Neuronal stem cell (in vitro differentiated cells): ENCODE measurements around the gene CNTN5.

ENCODE experiments used
- DNase-seq: peaks from one replicate; pipeline ENCODE4 v3.0.0-alpha.2; 2013; ENCODE audit warnings: low spot score
- H2AFZ ChIP-seq: one replicate; pipeline ENCODE4 v1.6.1; 2013; ENCODE audit warnings: mild to moderate bottlenecking, low read length, inconsistent platforms
- H2AK5ac ChIP-seq: 2 replicates; pipeline ENCODE4 v1.6.1; 2013; ENCODE audit warnings: low read depth, mild to moderate bottlenecking, inconsistent platforms, low read length, moderate library complexity, mixed read lengths
- H2BK120ac ChIP-seq: 2 replicates; pipeline ENCODE4 v1.6.1; 2013; ENCODE audit warnings: low read depth, mild to moderate bottlenecking, inconsistent platforms, low read length, moderate library complexity, mixed read lengths
- H2BK12ac ChIP-seq: one replicate; pipeline ENCODE4 v1.6.1; 2013; ENCODE audit warnings: low read length, inconsistent platforms
- H2BK15ac ChIP-seq: 2 replicates; pipeline ENCODE4 v1.6.1; 2013; ENCODE audit warnings: mild to moderate bottlenecking, low read length, inconsistent platforms, mixed read lengths
- H2BK5ac ChIP-seq: one replicate; pipeline ENCODE4 v1.6.1; 2013; ENCODE audit warnings: inconsistent platforms, mild to moderate bottlenecking, low read length, moderate library complexity
- H3K14ac ChIP-seq: one replicate; pipeline ENCODE4 v1.6.1; 2013; ENCODE audit warnings: low read length, inconsistent platforms
- H3K18ac ChIP-seq: 2 replicates; pipeline ENCODE4 v1.6.1; 2013; ENCODE audit warnings: low read length, inconsistent platforms
- H3K23ac ChIP-seq: 2 replicates; pipeline ENCODE4 v1.6.1; 2013; ENCODE audit warnings: low read depth, mild to moderate bottlenecking, mixed read lengths, low read length, inconsistent platforms; ENCODE audit not compliant: poor library complexity
- H3K27ac ChIP-seq: replicated peaks from 3 replicates; pipeline ENCODE4 v1.5.1; 2013; ENCODE audit warnings: low read length, inconsistent platforms
- H3K27me3 ChIP-seq, 3 experiments: 2 replicates each; pipeline ENCODE4 v1.6.1; 2013; ENCODE audit warnings: low read length in 3 of 3, mild to moderate bottlenecking in 2 of 3, inconsistent platforms in 1 of 3, low read depth in 1 of 3, mixed read lengths in 1 of 3, moderate library complexity in 1 of 3; ENCODE audit not compliant: control insufficient read depth in 3 of 3, insufficient read depth in 3 of 3
- H3K36me3 ChIP-seq, 2 donors: replicated peaks in 1 of 2; 2 replicates each; pipeline ENCODE4 v1.6.1; 2013; ENCODE audit warnings: low read length in 2 of 2; ENCODE audit not compliant: control insufficient read depth in 2 of 2, insufficient read depth in 2 of 2
- H3K4ac ChIP-seq: 2 replicates; pipeline ENCODE4 v1.6.1; 2013; ENCODE audit warnings: inconsistent platforms, mild to moderate bottlenecking, low read length, moderate library complexity
- H3K4me1 ChIP-seq, 2 donors: 1 replicate in 1 of 2; 2 replicates in 1 of 2; pipeline ENCODE4 v1.6.1; 2013; ENCODE audit warnings: low read length in 2 of 2, low read depth in 1 of 2; ENCODE audit not compliant: control insufficient read depth in 2 of 2, insufficient read depth in 1 of 2
- H3K4me2 ChIP-seq: one replicate; pipeline ENCODE4 v1.6.1; 2013; ENCODE audit warnings: mild to moderate bottlenecking, low read length, inconsistent platforms; ENCODE audit not compliant: insufficient read depth, poor library complexity, severe bottlenecking
- H3K4me3 ChIP-seq, 2 donors: 2 replicates each; pipeline ENCODE4 v1.5.1; 2013; ENCODE audit warnings: low read length in 2 of 2, mild to moderate bottlenecking in 2 of 2, inconsistent platforms in 1 of 2, moderate library complexity in 1 of 2
- H3K79me1 ChIP-seq: one replicate; pipeline ENCODE4 v1.6.1; 2013; ENCODE audit warnings: low read depth, mild to moderate bottlenecking, inconsistent platforms, low read length, moderate library complexity
- H3K9ac ChIP-seq: one replicate; pipeline ENCODE4 v1.6.1; 2013; ENCODE audit warnings: mild to moderate bottlenecking, low read depth, low read length, inconsistent platforms; ENCODE audit not compliant: poor library complexity
- H3K9me3 ChIP-seq, 2 donors: replicated peaks in 1 of 2; 2 replicates each; pipeline versions ENCODE3 to v1.6.1; 2013; ENCODE audit warnings: low read length in 2 of 2, mild to moderate bottlenecking in 2 of 2, inconsistent platforms in 1 of 2, low read depth in 1 of 2, mixed read lengths in 1 of 2, moderate library complexity in 1 of 2; ENCODE audit not compliant: control insufficient read depth in 2 of 2, insufficient read depth in 1 of 2
- H4K8ac ChIP-seq: one replicate; pipeline ENCODE4 v1.6.1; 2013; ENCODE audit warnings: low read depth, mild to moderate bottlenecking, inconsistent platforms, low read length, moderate library complexity
- H4K91ac ChIP-seq: one replicate; pipeline ENCODE4 v1.6.1; 2013; ENCODE audit warnings: low read length, low read depth, mild to moderate bottlenecking, inconsistent platforms; ENCODE audit not compliant: poor library complexity
- WGBS, 2 donors: extraction: QIAGEN DNeasy Blood & Tissue Kit; methylation state at CpG; one replicate each; pipeline ENCODE4 v1.1.7; 2013; ENCODE audit warnings: missing lambda C conversion rate in 2 of 2, mixed read lengths in 1 of 2; ENCODE audit not compliant: insufficient read length in 2 of 2, insufficient replicate concordance in 1 of 2; ENCODE audit errors: extremely low coverage in 2 of 2; 5-methylcytosine and 5-hydroxymethylcytosine counted together

The CNTN5 gene

DNA sequence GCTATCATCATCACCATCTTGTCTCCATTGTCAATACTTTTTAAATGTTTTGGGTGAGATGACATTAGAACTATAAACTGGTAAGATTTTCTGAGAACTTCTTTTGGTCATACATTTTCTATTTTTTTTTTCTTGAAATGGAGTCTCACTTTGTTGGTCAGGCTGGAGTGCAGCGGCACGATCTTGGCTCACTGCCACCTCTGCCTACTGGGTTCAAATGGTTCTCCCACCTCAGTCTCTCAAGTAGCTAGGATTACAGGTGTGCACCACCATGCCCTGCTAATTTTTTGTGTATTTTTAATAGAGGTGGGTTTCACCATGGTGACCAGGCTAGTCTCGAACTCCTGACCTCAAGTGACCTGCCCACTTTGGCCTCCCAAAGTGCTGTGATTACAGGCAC is 880.4 kb downstream of the CNTN5 start:
- Histone ChIP-seq H2BK15ac (no peak overlapping the region), H3K14ac (no peak overlapping the region), H3K23ac (no peak overlapping the region), H3K4me1 (no peaks in the 10 kb centered on the region), H3K27ac (no peak overlapping the region), H3K4ac (no peak overlapping the region), H3K9me3 (no peaks in the 10 kb centered on the region), H3K4me3 (no peak overlapping the region), H3K36me3 (no peaks in the 10 kb centered on the region), H3K9ac (no peak overlapping the region), H4K91ac (no peak overlapping the region), H4K8ac (no peak overlapping the region), H2BK5ac (no peak overlapping the region), H2AK5ac (no peak overlapping the region), H3K18ac (no peak overlapping the region), H3K27me3 (no peaks in the 10 kb centered on the region), H2BK12ac (no peak overlapping the region), H2AFZ (no peak overlapping the region), H2BK120ac (no peak overlapping the region), H3K4me2 (no peak overlapping the region), H3K79me1 (no peaks in the 10 kb centered on the region)
- no peak for DNase-seq
- no CpG with 5 or more reads among the region's 3 CpGs for WGBS, 2 donors

DNA sequence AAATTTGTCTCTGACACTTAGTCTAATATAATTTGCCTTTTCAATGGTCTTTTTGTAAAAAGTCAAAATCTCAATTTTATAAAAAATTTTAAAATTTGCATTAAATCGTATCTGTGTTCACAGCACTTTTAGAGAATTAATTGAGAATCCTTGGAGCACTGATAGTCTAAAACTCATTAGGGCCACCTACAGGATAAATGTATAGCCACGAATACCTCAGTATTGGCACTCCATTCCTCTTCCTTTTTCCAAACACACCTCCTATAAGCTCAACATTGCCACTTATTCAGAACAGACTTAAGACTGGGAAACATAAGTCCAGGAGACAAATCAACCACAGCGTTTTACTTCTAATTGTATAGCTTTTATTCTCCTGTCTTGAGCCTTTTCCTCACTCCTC is 890.4 kb downstream of the CNTN5 start:
- H4K8ac ChIP-seq: no peak overlapping the region
- no peak overlapping the region for H2BK15ac ChIP-seq
- H3K9ac ChIP-seq: no peak overlapping the region
- no peak overlapping the region for H3K23ac ChIP-seq
- no peak overlapping the region for H3K4ac ChIP-seq
- H2AFZ ChIP-seq: no peak overlapping the region
- no peak overlapping the region for H3K4me2 ChIP-seq
- H3K9me3 ChIP-seq: no peaks in the 10 kb centered on the region
- no peak overlapping the region for H2BK12ac ChIP-seq
- H2AK5ac ChIP-seq: no peak overlapping the region
- no peak overlapping the region for H3K18ac ChIP-seq
- no peak overlapping the region for H4K91ac ChIP-seq
- no peaks in the 10 kb centered on the region for H3K4me1 ChIP-seq
- no peak for DNase-seq
- H3K4me3 ChIP-seq: no peak overlapping the region
- H3K27ac ChIP-seq: no peak overlapping the region
- no peak overlapping the region for H2BK120ac ChIP-seq
- no peaks in the 10 kb centered on the region for H3K27me3 ChIP-seq
- H3K79me1 ChIP-seq: no peaks in the 10 kb centered on the region
- no peaks in the 10 kb centered on the region for H3K36me3 ChIP-seq
- no peak overlapping the region for H2BK5ac ChIP-seq
- no CpG with 5 or more reads among the region's 3 CpGs for WGBS, 2 donors
- no peak overlapping the region for H3K14ac ChIP-seq

DNA sequence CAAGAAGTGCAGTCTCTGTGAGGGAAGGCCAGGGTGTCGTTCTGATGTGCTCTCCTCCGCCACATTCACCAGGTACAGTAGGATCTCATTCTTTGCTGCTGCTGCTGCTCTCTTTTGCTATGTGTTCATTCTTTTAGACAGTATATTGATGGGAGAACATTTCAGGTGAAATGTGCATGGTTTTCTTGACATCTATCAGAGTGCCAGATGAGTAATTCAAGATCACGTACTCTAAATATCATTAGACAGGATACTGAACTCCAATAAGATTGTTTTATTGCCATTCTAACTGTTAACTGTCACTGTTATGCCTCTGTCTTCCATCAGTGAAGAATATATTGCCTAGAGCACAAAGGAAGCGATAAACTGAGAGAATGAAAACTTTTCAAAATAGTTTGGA is 895.3 kb downstream of the CNTN5 start:
- Histone ChIP-seq H3K4ac (no peak overlapping the region), H3K27me3 (no peaks in the 10 kb centered on the region), H4K91ac (no peak overlapping the region), H3K9me3 (peaks cover 0 to 3% of the 10 kb centered on the region in 2 donors), H3K36me3 (no peaks in the 10 kb centered on the region), H3K4me3 (no peak overlapping the region), H3K18ac (no peak overlapping the region), H4K8ac (no peak overlapping the region), H3K9ac (no peak overlapping the region), H2BK12ac (no peak overlapping the region), H2AFZ (no peak overlapping the region), H3K27ac (no peak overlapping the region), H3K4me2 (no peak overlapping the region), H2AK5ac (no peak overlapping the region), H3K79me1 (no peaks in the 10 kb centered on the region), H3K23ac (no peak overlapping the region), H3K4me1 (no peaks in the 10 kb centered on the region), H2BK5ac (no peak overlapping the region), H3K14ac (no peak overlapping the region), H2BK120ac (no peak overlapping the region), H2BK15ac (no peak overlapping the region)
- WGBS, 2 donors: no CpG with 5 or more reads among the region's 4 CpGs
- no peak for DNase-seq

DNA sequence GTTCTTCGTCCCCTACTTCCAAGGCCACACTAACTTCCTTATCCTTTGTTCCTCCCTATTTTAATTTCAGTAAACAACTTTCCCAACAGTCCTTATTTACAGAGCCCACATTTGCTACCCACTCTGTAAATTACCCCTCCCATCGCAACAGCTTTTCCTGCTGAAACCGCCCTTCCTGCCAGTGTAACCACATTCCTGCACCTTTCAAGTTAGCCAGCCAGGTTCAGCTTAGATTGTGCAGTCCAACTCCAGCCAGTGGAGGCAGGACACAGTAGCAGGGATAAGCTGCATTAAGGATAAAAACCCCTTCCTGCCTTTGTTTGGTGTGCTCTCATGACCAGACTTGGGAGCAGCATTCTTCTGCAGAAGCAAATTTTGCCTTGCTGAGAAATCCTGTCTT is 898.0 kb downstream of the CNTN5 start:
- H2BK5ac ChIP-seq: no peak overlapping the region
- H3K27ac ChIP-seq: no peak overlapping the region
- no peak overlapping the region for H4K91ac ChIP-seq
- H3K4me2 ChIP-seq: no peak overlapping the region
- H2BK12ac ChIP-seq: no peak overlapping the region
- no peak overlapping the region for H2BK120ac ChIP-seq
- no peak overlapping the region for H3K4ac ChIP-seq
- H3K4me1 ChIP-seq: no peaks in the 10 kb centered on the region
- no peaks in the 10 kb centered on the region for H3K79me1 ChIP-seq
- H3K23ac ChIP-seq: no peak overlapping the region
- H3K9me3 ChIP-seq: peaks cover 0 to 3% of the 10 kb centered on the region in 2 donors
- no peak overlapping the region for H2AFZ ChIP-seq
- H2BK15ac ChIP-seq: no peak overlapping the region
- no peak overlapping the region for H3K14ac ChIP-seq
- WGBS, 2 donors: no CpG with 5 or more reads among the region's 3 CpGs
- H2AK5ac ChIP-seq: no peak overlapping the region
- no peaks in the 10 kb centered on the region for H3K27me3 ChIP-seq
- no peak overlapping the region for H4K8ac ChIP-seq
- no peak for DNase-seq
- no peak overlapping the region for H3K9ac ChIP-seq
- H3K18ac ChIP-seq: no peak overlapping the region
- H3K36me3 ChIP-seq: no peaks in the 10 kb centered on the region
- H3K4me3 ChIP-seq: no peak overlapping the region
